H54 (cell line): Measurements from ENCODE around the gene HSPE1.
"Not testable (repeated sequence)": the region's sequence is repeated elsewhere in the genome, so short reads cannot be mapped to it uniquely, and the experiment has no call there.

Experiments
- DNase-seq: peaks from one replicate; pipeline ENCODE4 v3.0.0; 2011; ENCODE audit warnings: low spot score, mixed read lengths; ENCODE audit not compliant: insufficient read length
- FAIRE-seq: peaks from 3 replicates; lab custom pipeline; 2011; peaks lifted over from hg19 to GRCh38; lab: Jason Lieb, UNC
- POLR2A ChIP-seq: IDR thresholded peaks from 2 replicates; pipeline ENCODE4 v1.6.1; 2011; ENCODE audit warnings: low read depth, mild to moderate bottlenecking, low read length

The HSPE1 gene

DNA sequence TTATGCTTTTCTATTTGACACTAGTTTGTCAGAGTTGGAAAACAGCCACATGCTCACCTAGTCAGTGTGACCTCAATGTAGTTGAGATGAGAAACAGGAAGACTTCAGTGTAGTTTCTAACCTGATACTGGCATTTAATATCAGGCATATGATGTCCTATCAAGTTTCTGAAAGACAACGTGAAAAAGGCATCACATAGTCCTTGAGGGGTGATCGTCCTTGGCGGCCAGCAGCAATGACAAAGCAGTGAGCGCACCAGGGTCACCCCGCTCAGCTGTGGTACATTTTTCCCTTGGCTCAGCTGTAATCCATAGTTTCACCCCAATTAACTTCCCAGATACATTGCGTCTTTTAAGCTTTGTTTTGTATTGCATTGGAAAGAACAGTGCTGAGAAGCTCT is 4.3 kb downstream of the HSPE1 start:
- DNase-seq (no peak), FAIRE-seq (no peak)
- no peak for TF ChIP-seq POLR2A

DNA sequence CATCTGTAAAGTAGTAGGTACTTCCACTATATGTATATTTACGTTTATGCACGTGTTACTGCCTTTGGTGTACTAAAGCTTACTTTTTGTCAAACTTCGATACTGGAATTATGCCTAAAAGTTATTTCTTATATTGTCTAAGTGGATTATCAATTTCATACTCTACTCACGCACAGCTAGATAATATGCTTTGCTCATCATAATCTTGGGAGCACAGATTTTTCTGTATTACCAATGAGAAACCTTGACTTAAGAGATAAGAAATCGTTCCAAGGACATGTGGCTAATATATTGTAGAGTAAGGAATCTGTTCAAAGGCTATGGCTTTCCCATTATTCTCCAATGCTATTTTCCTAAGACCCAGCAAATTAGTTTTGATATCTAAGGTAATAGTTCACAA is 6.5 kb downstream of the HSPE1 start:
- DNase-seq: no peak
- no peak for FAIRE-seq
- no peak for TF ChIP-seq POLR2A

DNA sequence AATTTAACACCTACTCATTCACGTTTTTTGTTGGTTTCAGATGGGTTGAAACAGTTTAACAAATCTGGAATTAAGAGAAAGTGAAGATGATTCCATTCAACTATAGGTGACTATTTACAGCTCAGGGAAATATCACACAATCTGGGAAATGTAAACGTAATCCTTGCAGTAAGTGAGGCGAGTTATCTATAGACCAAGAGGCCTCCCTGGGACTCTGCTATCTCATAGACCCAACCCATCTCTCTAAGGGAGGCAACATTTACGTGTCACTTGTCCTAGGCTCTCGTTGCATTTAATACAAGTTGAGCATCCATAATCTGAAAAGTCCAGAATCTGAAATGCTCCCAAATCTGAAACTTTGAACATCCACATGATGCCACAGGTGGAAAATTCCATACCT is 13.7 kb downstream of the HSPE1 start:
- FAIRE-seq (no peak), DNase-seq (no peak)
- TF ChIP-seq POLR2A: no peak

DNA sequence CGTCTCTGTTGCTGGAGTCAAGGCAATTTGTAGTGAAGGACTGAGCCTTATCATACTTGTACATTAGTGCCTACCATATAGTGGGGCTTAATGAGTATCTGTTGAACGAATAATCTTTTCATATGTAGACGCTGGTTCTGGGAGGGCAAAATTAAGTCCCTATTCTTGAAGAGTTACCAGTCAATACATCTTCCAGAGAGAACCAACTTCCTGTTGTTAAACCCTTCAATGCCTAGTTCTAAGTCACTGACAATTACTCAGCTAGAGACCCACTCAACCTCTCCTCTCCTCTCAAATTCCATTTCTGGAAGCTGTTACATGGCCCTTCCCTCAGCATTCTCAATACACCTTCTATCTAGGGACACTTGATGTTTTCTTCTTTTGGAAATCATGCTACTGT is 14.6 kb downstream of the HSPE1 start:
- TF ChIP-seq POLR2A: no peak
- DNase-seq (no peak), FAIRE-seq (peak; percentile 43)

DNA sequence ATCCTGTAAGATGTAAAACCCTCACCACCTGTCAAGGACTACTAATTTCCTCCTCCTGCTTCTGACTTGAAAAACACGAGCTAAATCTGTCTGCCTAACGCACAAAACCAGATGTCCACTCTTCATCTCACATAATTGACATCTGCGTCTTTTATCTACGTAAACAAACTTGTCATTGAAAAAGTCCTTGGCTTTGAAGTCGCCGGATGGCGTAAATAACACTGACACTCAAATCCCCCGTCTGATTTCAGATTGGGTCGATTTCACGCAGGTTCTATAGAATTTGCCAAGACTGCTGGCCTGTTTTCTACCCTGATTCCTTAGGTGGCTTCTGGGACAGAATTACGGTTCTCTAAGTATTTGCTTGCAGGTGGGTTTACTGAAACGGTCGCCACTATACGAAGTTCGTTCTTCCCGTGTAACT is 15.1 kb downstream of the HSPE1 start:
- no peak for DNase-seq
- no peak for TF ChIP-seq POLR2A
- FAIRE-seq: no peak

DNA sequence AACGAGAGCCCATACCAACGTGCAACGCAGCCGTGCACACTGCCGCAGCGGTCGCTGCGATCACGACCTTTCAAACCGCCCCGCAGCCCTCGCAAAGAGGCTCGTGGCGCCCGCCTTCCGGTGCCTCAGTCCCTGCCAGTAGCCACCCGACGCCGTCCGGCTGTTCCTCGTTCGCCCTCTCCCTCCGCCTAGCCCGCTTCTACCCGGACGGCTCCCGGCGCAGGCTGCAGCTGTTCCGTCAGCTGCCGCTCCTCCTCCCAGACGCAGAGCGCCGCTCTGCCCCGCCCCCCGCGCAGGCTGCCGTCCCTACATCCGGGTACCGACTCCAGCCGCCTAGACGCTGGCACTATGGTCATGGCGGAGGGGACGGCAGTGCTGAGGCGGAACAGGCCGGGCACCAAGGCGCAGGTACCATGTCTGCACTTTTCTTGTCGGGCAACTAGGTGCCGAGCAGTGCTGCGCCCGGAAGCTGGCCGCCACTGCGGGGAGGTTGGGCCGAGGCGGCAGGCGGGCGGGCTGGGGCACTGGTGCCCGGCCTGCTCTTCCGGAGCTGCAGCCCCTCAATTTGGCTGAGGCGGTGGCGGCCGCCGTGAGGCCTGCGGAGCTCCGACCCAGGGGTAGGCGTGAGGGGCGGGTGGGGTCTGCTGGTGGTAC is 15.7 kb downstream of the HSPE1 start, which contains the start of gene MOB4:
TSS of gene MOB4 (plus strand) at position 328 of the 654 bp plus-strand sequence. CDS start at position 349, 21 bp downstream.
- peak; percentile 87 for TF ChIP-seq POLR2A
- peak; percentile 77 for FAIRE-seq

DNA sequence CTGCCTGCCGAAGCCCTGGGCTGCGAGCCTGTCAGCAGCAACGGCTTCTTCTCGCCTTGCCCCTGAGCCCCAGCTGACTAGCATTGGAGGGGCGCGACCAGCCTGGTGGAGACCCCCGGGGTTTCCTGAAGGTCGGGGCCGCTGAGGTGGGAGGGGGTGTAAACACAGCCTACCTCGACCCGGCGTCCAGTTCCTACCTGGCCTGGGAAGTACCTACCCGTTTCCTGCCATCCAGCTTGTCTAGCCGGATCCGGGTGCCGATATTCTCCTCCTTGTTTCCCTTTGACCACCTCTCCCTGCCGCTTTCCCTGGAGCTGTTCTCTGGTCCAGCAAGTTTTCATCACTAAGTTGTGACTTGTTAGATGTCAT is 16.2 kb downstream of the HSPE1 start:
- no peak for TF ChIP-seq POLR2A
- DNase-seq (no peak), FAIRE-seq (no peak)

More for the DNA sequence above, 15.7 kb downstream of the HSPE1 start, which contains the start of gene MOB4:
- DNase-seq: peak; percentile 89

DNA sequence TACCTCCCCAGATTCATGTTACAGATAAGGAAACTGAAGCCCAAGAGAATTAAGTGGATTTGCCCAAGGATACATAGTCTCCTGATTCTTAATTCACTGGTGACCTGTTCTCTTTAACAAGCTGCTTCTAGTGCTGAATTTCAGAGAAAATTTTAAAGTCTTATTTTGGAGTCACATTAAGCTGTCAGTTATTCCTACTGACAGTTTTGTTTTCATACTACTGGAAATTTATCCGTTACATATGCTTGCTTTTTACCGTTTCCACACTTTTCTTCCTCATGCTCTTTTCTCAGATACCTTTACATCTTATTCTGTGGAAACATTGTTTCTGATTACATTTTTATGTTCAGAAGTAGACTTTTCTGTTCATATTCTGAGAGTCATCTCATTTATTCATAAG is 17.0 kb downstream of the HSPE1 start:
- FAIRE-seq (no peak), DNase-seq (no peak)
- no peak for TF ChIP-seq POLR2A

DNA sequence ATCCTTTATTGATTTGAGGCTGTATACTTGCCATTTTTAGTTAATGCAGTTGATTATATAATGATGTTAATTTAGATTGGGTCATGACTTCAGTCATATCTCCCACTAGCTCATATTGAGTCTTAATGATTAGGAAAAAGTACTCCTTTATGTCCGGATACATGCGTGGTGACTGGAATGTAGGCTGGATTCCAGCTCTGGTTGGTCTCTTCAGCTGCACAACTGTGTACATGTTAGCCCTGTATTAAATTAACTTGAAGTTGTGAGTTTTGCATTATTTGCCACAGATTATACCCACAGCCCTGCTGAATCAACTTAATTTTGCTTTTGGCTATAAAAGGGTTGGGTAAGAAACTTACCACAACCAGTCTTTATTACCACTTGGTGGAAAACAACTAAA is 38.2 kb downstream of the HSPE1 start:
- DNase-seq (no peak), FAIRE-seq (peak; percentile 33)
- TF ChIP-seq POLR2A: no peak

DNA sequence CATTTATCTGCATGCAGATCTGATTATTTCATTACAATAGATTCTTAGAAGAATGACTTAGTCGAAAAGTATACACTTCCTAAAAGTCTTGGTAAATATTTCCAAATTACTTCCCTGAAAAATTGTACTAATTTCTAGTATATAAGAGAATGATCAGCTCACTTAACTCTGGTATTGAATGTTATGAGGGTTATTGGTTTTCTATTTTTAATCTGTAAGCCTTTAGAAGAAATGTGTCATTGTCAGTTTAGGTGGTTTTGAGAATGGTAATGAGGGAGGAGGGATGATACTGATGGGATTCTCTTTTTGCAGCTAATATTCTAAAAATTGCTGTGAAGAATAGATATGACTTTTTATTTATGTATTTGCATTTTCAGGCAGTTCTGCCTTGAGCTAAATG is 39.6 kb downstream of the HSPE1 start:
- FAIRE-seq (no peak), DNase-seq (no peak)
- TF ChIP-seq POLR2A: no peak

DNA sequence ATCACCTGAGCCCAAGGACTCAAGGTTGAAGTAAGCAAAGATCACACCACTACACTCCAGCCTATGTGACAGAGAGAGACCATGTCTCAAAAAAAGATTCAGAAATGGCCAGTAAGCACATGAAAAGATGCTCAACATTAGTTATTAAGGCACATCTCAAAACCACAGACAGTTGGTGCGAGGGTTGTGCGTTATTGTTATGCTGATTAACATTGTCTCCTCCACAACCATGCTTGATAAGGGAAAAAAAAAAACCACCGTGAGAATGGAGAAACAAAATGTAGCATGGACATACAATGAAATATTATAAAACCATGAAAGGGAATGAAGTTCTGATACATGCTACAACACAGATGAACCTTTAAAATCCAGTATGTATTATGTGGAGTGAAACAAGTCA is 43.0 kb downstream of the HSPE1 start:
- no peak for TF ChIP-seq POLR2A
- FAIRE-seq: no peak

DNA sequence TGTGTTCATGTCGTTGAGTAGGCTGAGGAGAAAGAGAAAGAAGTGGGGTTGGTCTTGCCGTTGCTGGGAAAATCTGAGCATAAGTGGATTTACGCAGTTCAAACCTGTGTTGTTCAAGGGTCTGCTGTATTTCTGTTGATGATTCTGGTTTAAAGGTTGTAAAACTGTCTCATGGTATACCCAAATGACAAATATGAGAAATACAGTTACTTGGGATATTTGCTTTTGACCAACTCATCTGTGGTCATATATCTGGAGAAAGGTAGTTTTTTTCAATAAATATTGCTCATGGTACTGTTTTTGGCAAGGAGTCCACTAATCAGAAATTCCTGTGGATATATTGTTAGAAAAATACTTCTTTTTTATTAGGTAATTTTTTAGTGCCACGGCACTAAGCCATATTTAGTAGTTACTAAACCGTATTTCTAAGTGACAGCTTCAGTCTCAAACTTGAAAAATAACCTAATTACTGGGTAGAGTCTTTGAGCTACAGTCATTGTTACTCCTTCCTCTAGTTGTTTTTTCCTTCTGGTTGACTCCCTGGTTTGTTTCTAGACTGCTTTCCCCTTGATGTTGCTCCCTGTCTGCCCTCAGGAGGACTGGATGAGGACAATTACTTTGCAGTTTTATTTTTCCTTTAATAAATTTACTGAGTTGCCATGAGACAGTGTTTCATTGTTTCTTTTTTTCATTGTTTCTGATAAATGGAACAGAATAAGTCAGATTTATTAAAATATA is 47.2 kb downstream of the HSPE1 start:
- no peak for DNase-seq
- TF ChIP-seq POLR2A: no peak
- peak; percentile 11 for FAIRE-seq

More for the DNA sequence above, 43.0 kb downstream of the HSPE1 start:
- DNase-seq: no peak

DNA sequence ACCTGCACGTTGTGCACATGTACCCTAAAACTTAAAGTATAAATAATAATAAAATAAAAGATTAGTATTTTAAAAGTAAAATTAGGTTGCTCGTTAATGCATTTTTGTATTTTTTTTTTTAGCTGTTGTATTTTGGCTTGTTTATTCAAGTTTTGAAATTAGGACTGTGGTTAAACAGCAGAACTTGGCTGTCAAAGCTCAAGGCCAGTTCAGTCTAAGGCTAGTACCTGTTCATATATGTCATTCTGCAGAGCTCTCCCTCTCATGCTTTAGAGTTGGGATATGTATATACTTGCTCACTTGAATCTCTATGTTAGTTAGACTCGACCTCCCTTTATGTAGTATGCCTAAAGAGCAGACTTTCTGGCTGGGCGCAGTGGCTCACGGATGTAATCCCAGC is 48.4 kb downstream of the HSPE1 start:
- no peak for TF ChIP-seq POLR2A
- no peak for DNase-seq
- no peak for FAIRE-seq

DNA sequence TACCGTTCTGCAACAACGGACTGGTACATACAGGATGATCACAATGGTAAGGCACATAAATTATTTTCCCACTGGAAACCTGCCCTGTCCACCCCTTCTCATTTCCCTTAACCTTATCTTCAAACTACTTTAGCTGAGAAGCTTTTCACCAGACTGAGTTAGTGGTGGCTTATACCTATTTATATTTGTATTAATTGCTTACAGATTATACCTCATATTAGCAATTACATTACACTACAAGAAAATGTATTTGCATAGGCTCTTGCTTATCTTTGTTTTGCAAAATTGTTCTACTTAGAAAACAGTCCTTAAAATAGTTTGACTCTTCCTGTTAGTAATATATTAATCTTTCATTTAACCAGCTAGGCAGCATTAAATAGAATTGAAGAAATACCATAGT is 51.1 kb downstream of the HSPE1 start:
- not testable (repeated sequence) for FAIRE-seq, DNase-seq
